GM12874 (cell line): ENCODE data around the gene ARRDC2.

Source experiments
- CTCF ChIP-seq: IDR thresholded peaks from 2 replicates; pipeline ENCODE4 v1.5.1; 2011; ENCODE audit warnings: low read depth, mild to moderate bottlenecking, control low read depth, low read length, moderate library complexity; ENCODE audit not compliant: insufficient read depth

Gene ARRDC2

GRCh38 chr19:18007917-18008673 lies at the start of gene ARRDC2:
TSS of gene ARRDC2 (plus strand) at chr19:18008170. CDS start at chr19:18008311, 141 bp downstream.
- TF ChIP-seq CTCF: no peak

GRCh38 chr19:17963936-17964691 lies 43.9 kb upstream of the ARRDC2 start:
- TF ChIP-seq CTCF: no peak

GRCh38 chr19:17965370-17966128 lies 42.4 kb upstream of the ARRDC2 start:
- TF ChIP-seq CTCF: no peak

GRCh38 chr19:17966129-17966483 lies 41.9 kb upstream of the ARRDC2 start:
- no peak for TF ChIP-seq CTCF

GRCh38 chr19:17966550-17967256 lies 41.3 kb upstream of the ARRDC2 start, which contains the start of gene KCNN1:
TSS of gene KCNN1 (plus strand) at chr19:17967107. CDS start at chr19:17973889, 6,782 bp downstream.
- TF ChIP-seq CTCF: no peak

GRCh38 chr19:17967257-17968051 lies 40.5 kb upstream of the ARRDC2 start:
- no peak for TF ChIP-seq CTCF
